ENCODE results near the gene FUBP3.

Gene FUBP3

GRCh38 chr9:130632841-130633240 is 53.5 kb downstream of the FUBP3 start:
- no peak for TF ChIP-seq CTCF (IDR thresholded peaks at IDR 0.05)

- TF ChIP-seq CTCF (IDR thresholded peaks at IDR 0.05) = no peak
Measured at GRCh38 chr9:130633336-130634190, 54.2 kb downstream of the FUBP3 start.

- no peak for TF ChIP-seq CTCF (IDR thresholded peaks at IDR 0.05)
Measured at GRCh38 chr9:130634191-130634768, 54.9 kb downstream of the FUBP3 start.

GRCh38 chr9:130634801-130635200 is 55.4 kb downstream of the FUBP3 start:
- no peak for TF ChIP-seq CTCF (IDR thresholded peaks at IDR 0.05)

DNA sequence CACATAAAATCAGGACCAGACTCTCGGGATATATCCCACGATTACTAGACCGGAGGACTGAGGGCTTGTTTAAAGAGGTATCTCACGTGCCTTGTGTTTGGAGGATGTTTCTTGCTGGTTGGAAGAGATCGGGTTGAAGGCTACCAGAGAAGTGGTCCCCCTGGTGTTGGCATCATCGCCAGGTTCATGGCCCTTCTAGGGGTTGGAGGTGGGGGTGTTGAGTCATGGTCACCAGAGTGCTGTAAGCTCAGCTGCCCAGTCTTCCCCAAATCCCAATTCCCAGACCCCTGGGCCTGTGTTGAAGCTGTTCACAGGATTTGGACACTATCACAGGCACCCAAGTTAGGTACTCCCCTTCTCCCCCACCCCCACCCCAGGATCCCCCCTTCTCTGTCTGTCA is 55.9 kb downstream of the FUBP3 start:
- no peak for TF ChIP-seq CTCF (IDR thresholded peaks at IDR 0.05)

DNA sequence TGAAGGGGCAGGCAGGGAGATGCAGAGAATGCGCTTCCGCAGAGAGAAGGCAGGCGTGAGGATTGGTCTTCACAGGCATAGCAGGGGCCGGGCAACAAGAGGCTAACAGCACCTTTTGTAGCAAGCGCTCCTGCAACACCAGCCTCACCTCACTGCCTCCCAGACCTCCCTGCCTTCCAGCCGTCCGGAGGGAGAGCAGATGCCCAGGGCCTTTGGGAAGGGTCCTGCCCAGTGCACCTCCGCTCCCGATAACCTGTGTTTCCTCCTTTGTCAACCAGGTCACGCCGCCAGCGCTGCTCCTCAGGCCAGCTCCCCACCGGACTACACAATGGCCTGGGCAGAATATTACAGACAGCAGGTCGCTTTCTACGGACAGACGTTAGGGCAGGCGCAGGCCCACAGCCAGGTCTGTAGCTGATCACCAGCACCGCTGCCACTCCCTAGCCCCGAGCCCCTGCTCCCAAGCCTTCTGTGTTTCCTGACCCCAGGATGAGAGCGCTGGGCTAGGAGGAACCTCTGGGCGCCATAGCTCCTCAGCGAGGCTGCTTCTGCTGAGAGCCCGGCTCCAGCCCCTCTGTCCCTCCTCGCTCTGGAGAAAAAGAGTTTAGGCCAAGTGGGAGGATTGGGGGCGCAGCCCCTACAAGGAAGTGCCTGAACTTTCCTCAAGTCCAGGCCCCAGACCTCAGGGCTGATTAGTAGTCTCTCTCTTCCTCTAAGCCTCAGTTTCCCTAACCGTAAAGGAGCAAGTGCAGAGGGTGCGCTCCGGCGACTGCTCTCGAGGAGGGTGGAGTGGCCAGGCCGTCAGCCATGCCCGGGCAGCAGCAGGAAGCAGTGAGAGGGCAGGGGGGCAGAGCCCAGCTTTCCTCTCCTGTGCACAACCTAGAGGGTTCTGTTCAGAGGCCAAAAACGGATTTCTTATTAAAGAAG is 56.6 kb downstream of the FUBP3 start:
- no peak for TF ChIP-seq CTCF (IDR thresholded peaks at IDR 0.05)

DNA sequence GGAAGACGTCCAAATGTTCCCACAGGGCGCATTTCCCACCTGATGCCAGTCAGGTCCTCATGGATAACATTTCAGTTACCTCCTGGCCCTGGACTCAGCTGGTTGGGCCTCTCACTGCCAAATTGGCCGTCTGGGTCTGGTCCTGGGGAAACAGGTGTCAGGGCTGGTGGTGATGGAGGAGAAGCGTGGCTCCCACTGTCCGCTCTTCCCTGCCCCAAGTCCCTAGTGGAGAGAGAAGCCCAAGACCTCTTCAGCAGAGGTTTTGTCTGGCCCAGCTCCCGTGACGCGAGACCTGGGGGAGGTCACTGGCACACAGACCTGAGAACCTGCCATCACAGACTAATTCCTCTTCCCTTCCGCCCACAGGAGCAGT is 57.3 kb downstream of the FUBP3 start:
- no peak for TF ChIP-seq CTCF (IDR thresholded peaks at IDR 0.05)
